ENCODE measurements around the gene DNAJC28. TPM values are rescaled to one million over a fixed set of nuclear protein-coding genes. Genes with fewer than 3 reads are reported as not detected.

The DNAJC28 gene
- total RNA-seq, 4 donors from 2014 or later, result 0.57 to 1.9 (median 1.6) TPM

- Histone ChIP-seq H3K27me3 (no peaks in the 10 kb centered on the region), H3K27ac (no peak overlapping the region), H3K4me3 (no peak overlapping the region), H3K9me3 (no peaks in the 10 kb centered on the region), H3K4me1 (peaks cover 0 to 15% (median 5%) of the 10 kb centered on the region in 3 donors), H3K36me3 (no peaks in the 10 kb centered on the region)
- TF ChIP-seq CTCF (IDR thresholded peaks at IDR 0.05), result no peak
- no peak for TF ChIP-seq POLR2A (IDR thresholded peaks at IDR 0.05)
- DNase-seq, result no peak
- 49 to 60% methylated on average over 3 to 4 of the region's 4 CpGs for WGBS, 2 donors
- intact Hi-C loops (cut with DNase I), result no loop called here
These were observed 4.2 kb upstream of the DNAJC28 start for GRCh38 chr21:33495743-33496142.

- intact Hi-C loops (cut with DNase I), result no loop called here
- no peaks in the 10 kb centered on the region for H3K36me3 ChIP-seq
- WGBS, 2 donors, result 74 to 89% methylated on average over 3 of the region's 3 CpGs
- no peak overlapping the region for H3K4me3 ChIP-seq
- H3K27me3 ChIP-seq, result no peaks in the 10 kb centered on the region
- peaks cover 0 to 18% (median 7%) of the 10 kb centered on the region in 3 donors for H3K4me1 ChIP-seq
- no peak for DNase-seq
- TF ChIP-seq CTCF (IDR thresholded peaks at IDR 0.05), result no peak
- no peak for TF ChIP-seq POLR2A (IDR thresholded peaks at IDR 0.05)
- H3K27ac ChIP-seq, result no peak overlapping the region
- no peaks in the 10 kb centered on the region for H3K9me3 ChIP-seq
These were observed 2.2 kb upstream of the DNAJC28 start for GRCh38 chr21:33493756-33494155.

- WGBS, 2 donors, result 50 to 51% methylated on average over 2 of the region's 2 CpGs
- TF ChIP-seq CTCF (IDR thresholded peaks at IDR 0.05), result no peak
- TF ChIP-seq POLR2A (IDR thresholded peaks at IDR 0.05), result no peak
- DNase-seq, result no peak
- Histone ChIP-seq H3K36me3 (no peaks in the 10 kb centered on the region), H3K27ac (no peak overlapping the region), H3K27me3 (no peaks in the 10 kb centered on the region), H3K4me3 (no peak overlapping the region), H3K4me1 (peaks cover 0 to 18% (median 7%) of the 10 kb centered on the region in 3 donors), H3K9me3 (no peaks in the 10 kb centered on the region)
- intact Hi-C loops (cut with DNase I), result no loop called here
These were observed 1.1 kb upstream of the DNAJC28 start for GRCh38 chr21:33492571-33492970.

GRCh38 chr21:33490991-33491372, 534 bp downstream of the DNAJC28 start:
- WGBS, 2 donors, result 11 to 13% methylated on average over 12 of the region's 12 CpGs
- H3K9me3 ChIP-seq, result no peaks in the 10 kb centered on the region

GRCh38 chr21:33488936-33489335, 2.6 kb downstream of the DNAJC28 start:
- Histone ChIP-seq H3K36me3 (no peaks in the 10 kb centered on the region), H3K4me3 (no peak overlapping the region), H3K9me3 (no peaks in the 10 kb centered on the region), H3K4me1 (peaks cover 0 to 18% (median 7%) of the 10 kb centered on the region in 3 donors), H3K27me3 (no peaks in the 10 kb centered on the region), H3K27ac (no peak overlapping the region)
- 89 to 97% methylated on average over 4 of the region's 4 CpGs for WGBS, 2 donors
- TF ChIP-seq POLR2A (IDR thresholded peaks at IDR 0.05) (no peak), CTCF (IDR thresholded peaks at IDR 0.05) (no peak)
- no peak for DNase-seq
- intact Hi-C loops (cut with DNase I), result no loop called here

More at GRCh38 chr21:33490991-33491372, 534 bp downstream of the DNAJC28 start:
- peaks cover 0 to 18% (median 7%) of the 10 kb centered on the region in 3 donors for H3K4me1 ChIP-seq
- H3K4me3 ChIP-seq, result peak overlapping the region; percentile 62 to 77 (median 74)
- no peaks in the 10 kb centered on the region for H3K36me3 ChIP-seq
- TF ChIP-seq POLR2A (IDR thresholded peaks at IDR 0.05), result no peak
- TF ChIP-seq CTCF (IDR thresholded peaks at IDR 0.05), result no peak
- no peaks in the 10 kb centered on the region for H3K27me3 ChIP-seq
- intact Hi-C loops (cut with DNase I), result no loop called here
- DNase-seq, result no peak
- H3K27ac ChIP-seq, result peak overlapping the region; percentile 78 to 90 (median 86)

All from esophagus squamous epithelium (tissue), 5 donors.